Esophagus muscularis mucosa (tissue), 4 donors: ENCODE results near the gene IER3. TPM values are rescaled to one million over a fixed set of nuclear protein-coding genes. Genes with fewer than 3 reads are reported as not detected.
"Not testable (repeated sequence)": the region's sequence is repeated elsewhere in the genome, so short reads cannot be mapped to it uniquely, and the experiment has no call there.

Experiments used
- DNase-seq: peaks from one replicate; pipeline ENCODE4 v3.0.0-alpha.2; 2017; ENCODE audit errors: extremely low spot score
- H3K27ac ChIP-seq, 4 donors: fragments of 200-600 bp; sonication (generic); replicated peaks in 1 of 4; 1 replicate in 3 of 4; 2 replicates in 1 of 4; pipeline ENCODE4 v1.5.1; 2016 to 2019; ENCODE audit warnings: mild to moderate bottlenecking in 1 of 4
- H3K27me3 ChIP-seq, 4 donors: fragments of 200-600 bp; sonication (generic); one replicate each; pipeline versions ENCODE4 v1.5.1 to v1.6.0; 2016 to 2019
- H3K36me3 ChIP-seq, 4 donors: fragments of 200-600 bp; sonication (generic); one replicate each; pipeline ENCODE4 v1.5.1; 2016 to 2019
- H3K4me1 ChIP-seq, 4 donors: fragments of 200-600 bp; sonication (generic); one replicate each; pipeline ENCODE4 v1.5.1; 2016 to 2019
- H3K4me3 ChIP-seq, 4 donors: fragments of 200-600 bp; sonication (generic); 1 replicate in 2 of 4; 2 replicates in 2 of 4; pipeline ENCODE4 v1.5.1; 2016 to 2019; ENCODE audit warnings: mild to moderate bottlenecking in 4 of 4, moderate library complexity in 1 of 4
- H3K9me3 ChIP-seq, 4 donors: fragments of 200-600 bp; sonication (generic); 1 replicate in 3 of 4; 2 replicates in 1 of 4; pipeline ENCODE4 v1.5.1; 2016 to 2019
- CTCF ChIP-seq, 3 experiments: fragments of 200-600 bp in 2 of 3; fragments of 450-650 bp in 1 of 3; sonication (generic) in 2 of 3; IDR thresholded peaks; one replicate each; pipeline ENCODE4 v1.5.1; 2017 to 2019; ENCODE audit warnings: antibody characterized with exemption in 3 of 3, mild to moderate bottlenecking in 2 of 3, moderate library complexity in 1 of 3
- EP300 ChIP-seq: sonication (generic); formaldehyde crosslinking; IDR thresholded peaks from one replicate; pipeline ENCODE4 v1.6.1; 2017; ENCODE audit warnings: antibody characterized with exemption
- POLR2A ChIP-seq: fragments of 450-650 bp; IDR thresholded peaks from one replicate; pipeline ENCODE4 v1.6.1; 2017; ENCODE audit warnings: antibody characterized with exemption, moderate library complexity, mild to moderate bottlenecking, low read depth
- POLR2AphosphoS5 ChIP-seq, 2 donors: sonication (generic); formaldehyde crosslinking; IDR thresholded peaks; one replicate each; pipeline ENCODE4 v1.6.1; 2017; ENCODE audit warnings: antibody characterized with exemption in 2 of 2
- WGBS: methylation state at CpG from one replicate; pipeline ENCODE4 v1.1.5; 2018; 5-methylcytosine and 5-hydroxymethylcytosine counted together
- intact Hi-C: fragments of 100-400 bp; cut with DNase I; formaldehyde crosslinking; loops from one replicate; pipeline ENCODE4 v1.15.1; 2023
- total RNA-seq, 4 donors: library from RNA; depleted of rRNA; stranded (reverse); fragments of >200 nt; gene quantifications; one replicate each; pipeline versions ENCODE4 v1.1.0 to v1.2.1, GENCODE V29; 2016

The IER3 gene
- total RNA-seq, 4 donors from 2014 or later = 8.9 to 45.4 (median 11.0) TPM

GRCh38 chr6:30766461-30767157 lies 22.3 kb upstream of the IER3 start:
- Histone ChIP-seq H3K27me3 (no peaks in the 10 kb centered on the region), H3K4me3 (no peak overlapping the region), H3K36me3 (no peaks in the 10 kb centered on the region), H3K27ac (no peak overlapping the region), H3K9me3 (no peaks in the 10 kb centered on the region), H3K4me1 (peaks cover 30 to 43% (median 38%) of the 10 kb centered on the region in 4 donors)
- TF ChIP-seq POLR2AphosphoS5 (IDR thresholded peaks at IDR 0.05) (no peak), EP300 (no peak), POLR2A (no peak), CTCF (IDR thresholded peaks at IDR 0.05) (no peak)
- WGBS = 86% methylated on average over 6 of the region's 6 CpGs
- intact Hi-C loops = no loop called here
- DNase-seq = no peak

- WGBS = 47% methylated on average over 1 of the region's 1 CpG
- H3K4me1 ChIP-seq = peaks cover 30 to 50% (median 41%) of the 10 kb centered on the region in 4 donors
- H3K27ac ChIP-seq, H3K36me3 ChIP-seq, intact Hi-C loops, H3K27me3 ChIP-seq, DNase-seq, H3K4me3 ChIP-seq, H3K9me3 ChIP-seq: not testable (repeated sequence)
Observed at GRCh38 chr6:30765495-30765894, 21.1 kb upstream of the IER3 start.

- H3K36me3 ChIP-seq, H3K9me3 ChIP-seq, H3K4me3 ChIP-seq, DNase-seq, H3K27me3 ChIP-seq, intact Hi-C loops: not testable (repeated sequence)
- Histone ChIP-seq H3K4me1 (peaks cover 30 to 51% (median 38%) of the 10 kb centered on the region in 4 donors), H3K27ac (peak overlapping the region in 1 of 4 donors; percentile 30)
- 79% methylated on average over 13 of the region's 13 CpGs for WGBS
Observed at GRCh38 chr6:30764490-30765043, 20.2 kb upstream of the IER3 start.

GRCh38 chr6:30763618-30764489 lies 19.5 kb upstream of the IER3 start:
- H3K27me3 ChIP-seq = no peaks in the 10 kb centered on the region
- H3K4me1 ChIP-seq = peaks cover 28 to 51% (median 38%) of the 10 kb centered on the region in 4 donors
- H3K4me3 ChIP-seq = no peak overlapping the region
- H3K36me3 ChIP-seq = no peaks in the 10 kb centered on the region
- no peaks in the 10 kb centered on the region for H3K9me3 ChIP-seq
- peak overlapping the region in 3 of 4 donors; percentile 30 to 48 (median 31) for H3K27ac ChIP-seq
- no peak for DNase-seq
- intact Hi-C loops = no loop called here
- no peak for TF ChIP-seq POLR2A
- no peak for TF ChIP-seq EP300
- no peak for TF ChIP-seq CTCF (IDR thresholded peaks at IDR 0.05)
- no peak for TF ChIP-seq POLR2AphosphoS5 (IDR thresholded peaks at IDR 0.05)
- WGBS = 45% methylated on average over 8 of the region's 8 CpGs

- H3K36me3 ChIP-seq = no peaks in the 10 kb centered on the region
- H3K4me3 ChIP-seq = no peak overlapping the region
- H3K27ac ChIP-seq = no peak overlapping the region
- intact Hi-C loops = no loop called here
- TF ChIP-seq CTCF (IDR thresholded peaks at IDR 0.05) (no peak), EP300 (no peak), POLR2A (no peak), POLR2AphosphoS5 (IDR thresholded peaks at IDR 0.05) (no peak)
- H3K9me3 ChIP-seq = no peaks in the 10 kb centered on the region
- no peaks in the 10 kb centered on the region for H3K27me3 ChIP-seq
- no peak for DNase-seq
- peaks cover 24 to 53% (median 37%) of the 10 kb centered on the region in 4 donors for H3K4me1 ChIP-seq
- WGBS = 96% methylated on average over 1 of the region's 1 CpG
Observed at GRCh38 chr6:30763155-30763617, 18.8 kb upstream of the IER3 start.
